Measurements from ENCODE around the gene PTPRE.

Gene PTPRE

GRCh38 chr10:128036746-128037543 is 130.0 kb downstream of the PTPRE start:
- TF ChIP-seq CTCF (IDR thresholded peaks at IDR 0.05; ENCODE audit: insufficient read depth, missing control alignments), result no peak
- no peak for FAIRE-seq

GRCh38 chr10:128040096-128040495 is 133.2 kb downstream of the PTPRE start:
- TF ChIP-seq CTCF (IDR thresholded peaks at IDR 0.05; ENCODE audit: insufficient read depth, missing control alignments), result no peak
- FAIRE-seq (no peak), DNase-seq (ENCODE audit: insufficient read length, low spot score) (no peak)

More at GRCh38 chr10:128036746-128037543, 130.0 kb downstream of the PTPRE start:
- no peak for DNase-seq (ENCODE audit: insufficient read length, low spot score)

- no peak for TF ChIP-seq CTCF (IDR thresholded peaks at IDR 0.05; ENCODE audit: insufficient read depth, missing control alignments)
- FAIRE-seq (no peak), DNase-seq (ENCODE audit: insufficient read length, low spot score) (no peak)
Observed at GRCh38 chr10:128040681-128041080, 133.8 kb downstream of the PTPRE start.

GRCh38 chr10:128042131-128042610 is 135.3 kb downstream of the PTPRE start:
- no peak for TF ChIP-seq CTCF (IDR thresholded peaks at IDR 0.05; ENCODE audit: insufficient read depth, missing control alignments)
- DNase-seq (ENCODE audit: insufficient read length, low spot score) (no peak), FAIRE-seq (no peak)

GRCh38 chr10:128043259-128044045 is 136.5 kb downstream of the PTPRE start:
- no peak for TF ChIP-seq CTCF (IDR thresholded peaks at IDR 0.05; ENCODE audit: insufficient read depth, missing control alignments)
- FAIRE-seq (no peak), DNase-seq (ENCODE audit: insufficient read length, low spot score) (no peak)

GRCh38 chr10:128044186-128044585 is 137.3 kb downstream of the PTPRE start:
- DNase-seq (ENCODE audit: insufficient read length, low spot score) (no peak), FAIRE-seq (no peak)
- no peak for TF ChIP-seq CTCF (IDR thresholded peaks at IDR 0.05; ENCODE audit: insufficient read depth, missing control alignments)
